Melanocyte of skin (primary cell): ENCODE measurements around the gene USP24. TPM values are rescaled to one million over a fixed set of nuclear protein-coding genes. Genes with fewer than 3 reads are reported as not detected.

Experiments
- small RNA-seq, 2 donors: library from RNA; depleted of rRNA; stranded (forward); fragments of <200 nt; gene quantifications; one replicate each; pipeline ENCODE3, GENCODE V24; 2012
- total RNA-seq, 2 donors: library from RNA; depleted of rRNA; stranded (reverse); fragments of >200 nt; gene quantifications; 2 replicates each; pipeline ENCODE4 v1.2.3, GENCODE V29; 2012

Gene USP24
- total RNA-seq: 10 to 100 TPM; 37.5 to 45.6 TPM

GRCh38 chr1:55215194-55216021, at the start of gene USP24:
Gene USP24 (minus strand): TSS chr1:55215364. CDS start chr1:55215113, 251 bp downstream.

GRCh38 chr1:55039342-55040082, 175.7 kb downstream of the USP24 start, which contains the start of gene PCSK9:
Gene PCSK9 (plus strand): TSS chr1:55039548. CDS start chr1:55039838, 290 bp downstream.

Small RNAs within 50 kb of the gene (small RNA-seq; reads per million reads assigned to genes)
- 2.3 to 5.5 reads per million in 2 donors for gene MIR4422

Other genes with a start within 250 kb of the USP24 start
- gene TMEM61, start 234.7 kb downstream of the USP24 start, total RNA-seq: not detected
- gene BSND, start 216.4 kb downstream of the USP24 start, total RNA-seq: not detected
- 1 to 10 TPM in 1 of 2 donors, under 1 TPM in 1; 0.33 to 1.7 TPM for gene PCSK9, start 175.8 kb downstream of the USP24 start, total RNA-seq